ENCODE results near the gene SSX4B.
"Not testable (repeated sequence)": the region's sequence is repeated elsewhere in the genome, so short reads cannot be mapped to it uniquely, and the experiment has no call there.

The SSX4B gene

GRCh38 chrX:48411860-48412259 lies at the start of gene SSX4B:
Gene SSX4B (minus strand): TSS chrX:48411960. CDS start chrX:48411372, 588 bp downstream.
- not testable (repeated sequence) for DNase-seq

GRCh38 chrX:48460606-48461005 lies 48.8 kb upstream of the SSX4B start:
- no peak for DNase-seq

- DNase-seq, result no peak
Observed at GRCh38 chrX:48460031-48460430, 48.3 kb upstream of the SSX4B start.

GRCh38 chrX:48459483-48459882 lies 47.7 kb upstream of the SSX4B start:
- no peak for DNase-seq

GRCh38 chrX:48458711-48459110 lies 47.0 kb upstream of the SSX4B start:
- no peak for DNase-seq

GRCh38 chrX:48456628-48457331 lies 45.0 kb upstream of the SSX4B start:
- DNase-seq, result no peak

GRCh38 chrX:48451708-48452107 lies 39.9 kb upstream of the SSX4B start:
- DNase-seq, result no peak

- no peak for DNase-seq
Observed at GRCh38 chrX:48450076-48450475, 38.3 kb upstream of the SSX4B start.

- DNase-seq, result not testable (repeated sequence)
Observed at GRCh38 chrX:48447201-48447600, 35.4 kb upstream of the SSX4B start.

GRCh38 chrX:48433713-48434112 lies 22.0 kb upstream of the SSX4B start:
- not testable (repeated sequence) for DNase-seq

GRCh38 chrX:48430166-48430565 lies 18.4 kb upstream of the SSX4B start:
- DNase-seq, result not testable (repeated sequence)

GRCh38 chrX:48429606-48430005 lies 17.8 kb upstream of the SSX4B start:
- DNase-seq, result not testable (repeated sequence)

- DNase-seq, result not testable (repeated sequence)
Observed at GRCh38 chrX:48427027-48427716, 15.4 kb upstream of the SSX4B start.

- DNase-seq, result not testable (repeated sequence)
Observed at GRCh38 chrX:48397825-48398224, 13.9 kb downstream of the SSX4B start.

- not testable (repeated sequence) for DNase-seq
Observed at GRCh38 chrX:48396931-48397330, 14.8 kb downstream of the SSX4B start.

GRCh38 chrX:48383239-48383638 lies 28.5 kb downstream of the SSX4B start, which contains the start of gene SSX4:
Gene SSX4 (plus strand): TSS chrX:48383539. CDS start chrX:48384054, 515 bp downstream.
- not testable (repeated sequence) for DNase-seq

GRCh38 chrX:48370408-48370807 lies 41.4 kb downstream of the SSX4B start:
- not testable (repeated sequence) for DNase-seq

- not testable (repeated sequence) for DNase-seq
Observed at GRCh38 chrX:48367717-48368408, 43.9 kb downstream of the SSX4B start.

GRCh38 chrX:48359281-48359680 lies 52.5 kb downstream of the SSX4B start:
- DNase-seq, result not testable (repeated sequence)

- no peak for DNase-seq
Observed at GRCh38 chrX:48357681-48358080, 54.1 kb downstream of the SSX4B start.

GRCh38 chrX:48356315-48357094 lies 55.3 kb downstream of the SSX4B start, which contains the start of gene SSX3:
Gene SSX3 (minus strand): TSS chrX:48356703. CDS start chrX:48355249, 1,454 bp downstream.
- not testable (repeated sequence) for DNase-seq
